SK-N-SH treated with all-trans-retinoic acid at 6 μM for 48 hours (cell line): ENCODE measurements around the gene CLSTN2.

Experiments
- ATAC-seq: fragments of 200-7000 bp; cut with Tn5 transposase; 3 replicates; pipeline ENCODE4 v1.9.1; 2020; ENCODE audit warnings: mild to moderate bottlenecking, moderate library complexity
- ARNTL ChIP-seq: fragments of 450-650 bp; formaldehyde crosslinking; IDR thresholded peaks from 2 replicates; pipeline ENCODE4 v1.5.0; 2020; ENCODE audit warnings: low read depth, mild to moderate bottlenecking, moderate library complexity, borderline replicate concordance
- BACH2 ChIP-seq: fragments of 250-450 bp; sonication (Bioruptor Pico); IDR thresholded peaks from 2 replicates; pipeline ENCODE4 v1.9.0; 2021; ENCODE audit warnings: mild to moderate bottlenecking, borderline replicate concordance
- CSDC2 ChIP-seq: fragments of 250-450 bp; sonication (Bioruptor Pico); IDR thresholded peaks from 2 replicates; pipeline ENCODE4 v1.5.0; 2020; ENCODE audit warnings: mild to moderate bottlenecking, moderate library complexity
- CSRNP3 ChIP-seq: fragments of 250-450 bp; sonication (Bioruptor Pico); IDR thresholded peaks from 2 replicates; pipeline ENCODE4 v1.5.1; 2021; ENCODE audit warnings: mild to moderate bottlenecking, moderate library complexity
- ESRRG ChIP-seq: fragments of 250-450 bp; sonication (Bioruptor Pico); IDR thresholded peaks from 2 replicates; pipeline ENCODE4 v1.6.1; 2021; ENCODE audit warnings: mild to moderate bottlenecking
- GLIS3 ChIP-seq: fragments of 250-450 bp; sonication (Bioruptor Pico); IDR thresholded peaks from 2 replicates; pipeline ENCODE4 v1.5.0; 2020; ENCODE audit warnings: mild to moderate bottlenecking, moderate library complexity
- ISL1 ChIP-seq: fragments of 250-450 bp; sonication (Bioruptor Pico); IDR thresholded peaks from 2 replicates; pipeline ENCODE4 v2.1.2; 2022; ENCODE audit warnings: mild to moderate bottlenecking, moderate library complexity
- OSR1 ChIP-seq: fragments of 250-450 bp; sonication (Bioruptor Pico); IDR thresholded peaks from 2 replicates; pipeline ENCODE4 v1.8.0; 2022; ENCODE audit warnings: moderate library complexity, mild to moderate bottlenecking, inconsistent platforms
- PATZ1 ChIP-seq: fragments of 250-450 bp; sonication (Bioruptor Pico); IDR thresholded peaks from 2 replicates; pipeline ENCODE4 v1.8.0; 2020; ENCODE audit warnings: mild to moderate bottlenecking, moderate library complexity, borderline replicate concordance
- POU6F1 ChIP-seq: fragments of 250-450 bp; sonication (Bioruptor Pico); IDR thresholded peaks from 2 replicates; pipeline ENCODE4 v1.8.0; 2021; ENCODE audit warnings: low read depth, mild to moderate bottlenecking, moderate library complexity, borderline replicate concordance
- PPARA ChIP-seq: fragments of 250-450 bp; sonication (Bioruptor Pico); IDR thresholded peaks from 2 replicates; pipeline ENCODE4 v1.5.0; 2020; ENCODE audit warnings: mild to moderate bottlenecking, borderline replicate concordance
- RARB ChIP-seq: fragments of 250-450 bp; sonication (Bioruptor Pico); IDR thresholded peaks from 2 replicates; pipeline ENCODE4 v1.8.0; 2021; ENCODE audit warnings: mild to moderate bottlenecking, moderate library complexity
- SNAI2 ChIP-seq: fragments of 250-450 bp; sonication (Bioruptor Pico); IDR thresholded peaks from 2 replicates; pipeline ENCODE4 v1.5.0; 2020; ENCODE audit warnings: mild to moderate bottlenecking, moderate library complexity
- TCF4 ChIP-seq: fragments of 250-450 bp; sonication (Bioruptor Pico); IDR thresholded peaks from 2 replicates; pipeline ENCODE4 v1.8.0; 2021; ENCODE audit warnings: mild to moderate bottlenecking, moderate library complexity, borderline replicate concordance
- TOX ChIP-seq: fragments of 250-450 bp; sonication (Bioruptor Pico); IDR thresholded peaks from 2 replicates; pipeline ENCODE4 v1.8.0; 2021; ENCODE audit warnings: mild to moderate bottlenecking, moderate library complexity, borderline replicate concordance
- TSHZ2 ChIP-seq: fragments of 250-450 bp; sonication (Bioruptor Pico); IDR thresholded peaks from 2 replicates; pipeline ENCODE4 v1.5.0; 2020; ENCODE audit warnings: mild to moderate bottlenecking, moderate library complexity
- ZC3H10 ChIP-seq: fragments of 250-450 bp; sonication (Bioruptor Pico); IDR thresholded peaks from 2 replicates; pipeline ENCODE4 v1.5.1; 2021; ENCODE audit warnings: mild to moderate bottlenecking, moderate library complexity
- ZFP3 ChIP-seq: fragments of 250-450 bp; sonication (Bioruptor Pico); IDR thresholded peaks from 2 replicates; pipeline ENCODE4 v1.5.0; 2020; ENCODE audit warnings: mild to moderate bottlenecking, moderate library complexity
- ZFP30 ChIP-seq: fragments of 450-650 bp; formaldehyde crosslinking; IDR thresholded peaks from 2 replicates; pipeline ENCODE4 v1.5.0; 2022; ENCODE audit warnings: mild to moderate bottlenecking, moderate library complexity
- ZNF565 ChIP-seq: fragments of 450-650 bp; formaldehyde crosslinking; conservative IDR thresholded peaks from 2 replicates; pipeline ENCODE4 v1.5.0; 2020; ENCODE audit warnings: low read depth, mild to moderate bottlenecking, moderate library complexity
- ZNF8 ChIP-seq: fragments of 450-650 bp; formaldehyde crosslinking; IDR thresholded peaks from 2 replicates; pipeline ENCODE4 v1.5.0; 2020; ENCODE audit warnings: mild to moderate bottlenecking, moderate library complexity
- TF ChIP-seq, protein P1 (sequence below): fragments of 250-450 bp; sonication (Bioruptor Pico); IDR thresholded peaks from 2 replicates; pipeline ENCODE4 v1.5.1; 2020; ENCODE audit warnings: low read depth, mild to moderate bottlenecking, moderate library complexity

The CLSTN2 gene

DNA sequence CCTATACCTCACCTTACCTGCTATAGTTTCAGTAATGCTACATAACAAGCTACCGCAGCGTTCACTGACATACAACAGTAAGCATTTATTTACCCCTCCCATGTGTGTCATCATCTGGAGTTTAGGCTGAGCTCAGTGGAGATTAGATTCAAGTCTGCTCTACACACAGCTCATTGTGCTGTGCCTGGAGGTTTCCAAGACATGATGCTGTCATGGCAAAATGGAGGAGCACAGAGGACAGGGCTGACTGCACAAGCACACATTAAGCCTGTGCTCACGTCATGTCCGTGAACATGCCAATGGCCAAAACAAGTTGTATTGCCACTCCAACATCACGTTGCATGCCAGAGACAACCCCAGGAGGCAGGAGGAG lies 409.1 kb downstream of the CLSTN2 start:
- ATAC-seq = no peak
- no peak for TF ChIP-seq GLIS3 (CRISPR knock-in tag)
- no peak for TF ChIP-seq POU6F1 (CRISPR knock-in tag)

DNA sequence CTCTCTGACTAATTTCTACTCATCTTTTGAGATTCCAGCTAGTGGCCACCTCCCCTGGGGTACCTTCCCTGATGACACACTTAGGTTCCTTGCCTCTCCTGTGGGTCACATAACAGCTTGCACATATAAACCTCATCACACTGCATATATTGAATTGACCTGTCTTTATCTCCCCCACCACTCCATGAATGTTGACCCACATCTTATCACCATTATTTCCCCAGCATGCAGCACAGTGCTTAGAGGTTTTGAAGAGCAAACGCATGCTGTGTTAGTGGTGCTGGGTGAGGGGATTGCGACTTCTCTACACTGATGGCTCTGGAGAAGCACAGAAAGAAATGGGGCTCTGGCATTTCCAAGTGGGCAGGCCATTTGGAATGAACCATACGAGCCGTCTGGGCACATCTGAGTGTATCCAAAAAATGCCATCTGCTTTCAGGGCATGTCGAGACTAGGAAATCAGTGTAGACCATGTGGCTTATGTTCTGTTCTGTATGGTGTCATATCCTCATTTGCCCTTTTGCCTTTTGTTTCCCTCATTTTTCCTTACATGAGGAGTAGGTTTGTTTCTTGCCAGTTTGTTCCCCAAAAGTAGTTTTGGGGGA lies 409.7 kb downstream of the CLSTN2 start:
- no peak for TF ChIP-seq TCF4
- TF ChIP-seq ZFP30 = no peak
- TF ChIP-seq OSR1 (CRISPR knock-in tag) = no peak
- TF ChIP-seq CSDC2 = no peak
- no peak for TF ChIP-seq ZNF565 (CRISPR knock-in tag)
- no peak for TF ChIP-seq ZNF8 (CRISPR knock-in tag)
- no peak for TF ChIP-seq ZFP3
- no peak for TF ChIP-seq TOX (CRISPR knock-in tag)
- TF ChIP-seq PPARA (CRISPR knock-in tag) = no peak
- TF ChIP-seq SNAI2 = no peak
- TF ChIP-seq PATZ1 = no peak
- TF ChIP-seq POU6F1 (CRISPR knock-in tag) = no peak
- no peak for ATAC-seq

DNA sequence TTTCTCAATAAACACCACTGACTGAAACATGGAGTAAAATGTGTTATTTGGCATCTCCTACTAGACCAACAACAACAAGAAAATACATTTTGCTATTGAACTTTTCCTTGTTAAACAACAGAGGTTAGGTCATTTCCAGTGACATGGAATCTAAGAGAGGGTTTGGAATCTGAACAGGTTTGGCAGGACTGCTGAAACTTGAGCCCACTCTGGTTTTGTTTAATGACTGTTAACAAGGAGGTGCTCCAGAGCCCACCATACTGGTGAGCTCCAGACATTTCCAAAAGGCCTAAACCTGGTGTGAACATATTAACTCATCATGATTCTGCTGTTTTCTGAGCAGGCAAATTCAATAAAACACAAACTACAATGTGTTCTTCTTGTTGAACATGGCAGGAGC lies 412.2 kb downstream of the CLSTN2 start:
- ATAC-seq = no peak
- TF ChIP-seq PATZ1 = no peak
- no peak for TF ChIP-seq ISL1 (CRISPR knock-in tag)
- TF ChIP-seq ZFP30 = no peak
- no peak for TF ChIP-seq BACH2 (CRISPR knock-in tag)
- TF ChIP-seq, protein P1, sequence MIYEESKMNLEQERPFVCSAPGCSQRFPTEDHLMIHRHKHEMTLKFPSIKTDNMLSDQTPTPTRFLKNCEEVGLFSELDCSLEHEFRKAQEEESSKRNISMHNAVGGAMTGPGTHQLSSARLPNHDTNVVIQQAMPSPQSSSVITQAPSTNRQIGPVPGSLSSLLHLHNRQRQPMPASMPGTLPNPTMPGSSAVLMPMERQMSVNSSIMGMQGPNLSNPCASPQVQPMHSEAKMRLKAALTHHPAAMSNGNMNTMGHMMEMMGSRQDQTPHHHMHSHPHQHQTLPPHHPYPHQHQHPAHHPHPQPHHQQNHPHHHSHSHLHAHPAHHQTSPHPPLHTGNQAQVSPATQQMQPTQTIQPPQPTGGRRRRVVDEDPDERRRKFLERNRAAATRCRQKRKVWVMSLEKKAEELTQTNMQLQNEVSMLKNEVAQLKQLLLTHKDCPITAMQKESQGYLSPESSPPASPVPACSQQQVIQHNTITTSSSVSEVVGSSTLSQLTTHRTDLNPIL = no peak
- no peak for TF ChIP-seq ESRRG
- TF ChIP-seq ARNTL (CRISPR knock-in tag) = no peak
- no peak for TF ChIP-seq POU6F1 (CRISPR knock-in tag)
- no peak for TF ChIP-seq TSHZ2
- TF ChIP-seq ZNF565 (CRISPR knock-in tag) = no peak
- TF ChIP-seq RARB = no peak
- no peak for TF ChIP-seq PPARA (CRISPR knock-in tag)
- TF ChIP-seq ZNF8 (CRISPR knock-in tag) = no peak
- TF ChIP-seq ZFP3 = no peak
- TF ChIP-seq GLIS3 (CRISPR knock-in tag) = no peak
- no peak for TF ChIP-seq CSRNP3
- no peak for TF ChIP-seq TCF4
- TF ChIP-seq SNAI2 = no peak
- TF ChIP-seq ZC3H10 (CRISPR knock-in tag) = no peak
